ENCODE measurements around the gene TTC16.

- TF ChIP-seq JUN (IDR thresholded peaks at IDR 0.05; ENCODE audit: borderline replicate concordance, insufficient read depth, insufficient read length, low read depth) (no peak), POLR2A (IDR thresholded peaks at IDR 0.05; ENCODE audit: low read depth, low read length) (no peak), POLR2AphosphoS5 (IDR thresholded peaks at IDR 0.05; ENCODE audit: insufficient read depth, low read depth, low read length) (no peak)
Measured at GRCh38 chr9:127733614-127734013, 17.7 kb downstream of the TTC16 start.
